A549 (cell line): ENCODE results near the gene PTPRG. TPM values are rescaled to one million over a fixed set of nuclear protein-coding genes. Genes with fewer than 3 reads are reported as not detected.

Source experiments
- ATAC-seq, 2 experiments: fragments of 200-7000 bp in 1 of 2; fragments of >200 bp in 1 of 2; cut with Nextera tagmentation in 1 of 2; cut with Tn5 transposase in 1 of 2; 3 replicates each; pipeline versions ENCODE4 v1.8.0 to v1.9.1; 2018 to 2020; ENCODE audit warnings: mild to moderate bottlenecking in 1 of 2, moderate library complexity in 1 of 2
- CTCF ChIA-PET: fragments of 300-600 bp; sonication (Branson Sonifier 250); formaldehyde crosslinking; extraction: SDS; loops from one replicate; lab custom pipeline; 2021; ENCODE audit warnings: antibody characterized with exemption, inconsistent platforms; lab: Yijun Ruan, JAX
- POLR2A ChIA-PET: fragments of 350-600 bp; formaldehyde crosslinking; extraction: SDS; loops from one replicate; lab custom pipeline; 2021; ENCODE audit warnings: antibody characterized with exemption, inconsistent platforms; lab: Yijun Ruan, JAX
- DNase-seq, 2 experiments: peaks; one replicate each; pipeline versions ENCODE4 v3.0.0 to v3.0.0-alpha.2; 2011 to 2016; ENCODE audit warnings: low read depth in 1 of 2, low spot score in 1 of 2
- FAIRE-seq: peaks from 2 replicates; lab custom pipeline; 2011; peaks lifted over from hg19 to GRCh38; lab: Jason Lieb, UNC
- H3K27ac ChIP-seq, 2 experiments: fragments of >200 bp; sonication (Bioruptor Twin); formaldehyde crosslinking; 3 replicates each; pipeline ENCODE4 v1.5.1; 2016 to 2017
- H3K4me1 ChIP-seq: fragments of >200 bp; sonication (Bioruptor Twin); formaldehyde crosslinking; 3 replicates; pipeline ENCODE4 v1.6.1; 2016
- H3K4me2 ChIP-seq: fragments of >200 bp; sonication (Bioruptor Twin); formaldehyde crosslinking; 3 replicates; pipeline ENCODE4 v1.6.1; 2016
- H3K4me3 ChIP-seq: fragments of >200 bp; sonication (Bioruptor Twin); formaldehyde crosslinking; 3 replicates; pipeline ENCODE4 v1.5.1; 2016
- H3K9me3 ChIP-seq: fragments of >200 bp; sonication (Bioruptor Twin); formaldehyde crosslinking; 3 replicates; pipeline ENCODE4 v1.6.1; 2016
- BCL3 ChIP-seq: fragments of >200 bp; sonication (Bioruptor Twin); formaldehyde crosslinking; IDR thresholded peaks from 3 replicates; pipeline ENCODE4 v1.6.1; 2016
- CBX8 ChIP-seq: fragments of 200-600 bp; sonication (generic); IDR thresholded peaks from 2 replicates; pipeline ENCODE4 v1.6.1; 2016
- CHD4 ChIP-seq: fragments of 200-600 bp; sonication (generic); IDR thresholded peaks from 2 replicates; pipeline ENCODE4 v1.6.1; 2016; ENCODE audit warnings: antibody characterized with exemption, mild to moderate bottlenecking, borderline replicate concordance
- E2F6 ChIP-seq: IDR thresholded peaks from 2 replicates; pipeline ENCODE4 v1.6.1; 2012; ENCODE audit warnings: low read depth, borderline replicate concordance
- EHMT2 ChIP-seq: fragments of 200-600 bp; sonication (generic); IDR thresholded peaks from 2 replicates; pipeline ENCODE4 v1.6.1; 2016; ENCODE audit warnings: antibody characterized with exemption, low read depth, mild to moderate bottlenecking, moderate library complexity
- ELK1 ChIP-seq: fragments of 150-350 bp; IDR thresholded peaks from 2 replicates; pipeline ENCODE4 v1.6.1; 2014; ENCODE audit warnings: low read depth, mild to moderate bottlenecking, low read length
- EP300 ChIP-seq, 2 experiments: fragments of >200 bp; sonication (Bioruptor Twin); formaldehyde crosslinking; IDR thresholded peaks; 2 replicates in 1 of 2; 3 replicates in 1 of 2; pipeline ENCODE4 v1.6.1; 2016 to 2017
- ESRRA ChIP-seq: fragments of 150-350 bp; IDR thresholded peaks from 2 replicates; pipeline ENCODE4 v1.6.1; 2014; ENCODE audit warnings: mild to moderate bottlenecking, low read length, borderline replicate concordance
- FOSB ChIP-seq: fragments of 250-450 bp; sonication (Bioruptor Pico); IDR thresholded peaks from 2 replicates; pipeline ENCODE4 v1.5.0; 2020; ENCODE audit warnings: mild to moderate bottlenecking, moderate library complexity
- FOSL2 ChIP-seq, 2 experiments: fragments of 450-650 bp in 1 of 2; fragments of >200 bp in 1 of 2; sonication (Bioruptor Twin) in 1 of 2; formaldehyde crosslinking; IDR thresholded peaks; 2 replicates each; pipeline versions ENCODE4 v1.5.0 to v1.6.1; 2016 to 2020; ENCODE audit warnings: mild to moderate bottlenecking in 1 of 2, moderate library complexity in 1 of 2
- FOXS1 ChIP-seq: fragments of 250-450 bp; sonication (Bioruptor Pico); IDR thresholded peaks from 2 replicates; pipeline ENCODE4 v1.5.0; 2020; ENCODE audit warnings: mild to moderate bottlenecking, moderate library complexity
- HES2 ChIP-seq: fragments of >200 bp; sonication (Bioruptor Twin); formaldehyde crosslinking; IDR thresholded peaks from 2 replicates; pipeline ENCODE4 v1.6.1; 2016
- HEYL ChIP-seq: fragments of 250-450 bp; sonication (Bioruptor Pico); IDR thresholded peaks from 2 replicates; pipeline ENCODE4 v1.8.0; 2021; ENCODE audit warnings: mild to moderate bottlenecking, moderate library complexity
- HMGXB4 ChIP-seq: fragments of 250-450 bp; sonication (Bioruptor Pico); IDR thresholded peaks from 2 replicates; pipeline ENCODE4 v1.5.0; 2021; ENCODE audit warnings: mild to moderate bottlenecking, moderate library complexity, borderline replicate concordance
- HOXB13 ChIP-seq: fragments of 250-450 bp; sonication (Bioruptor Pico); IDR thresholded peaks from 2 replicates; pipeline ENCODE4 v1.5.0; 2020; ENCODE audit warnings: low read depth, mild to moderate bottlenecking, moderate library complexity
- HOXB5 ChIP-seq: fragments of 250-450 bp; sonication (Bioruptor Pico); IDR thresholded peaks from 2 replicates; pipeline ENCODE4 v1.5.0; 2020; ENCODE audit warnings: mild to moderate bottlenecking, moderate library complexity
- JUN ChIP-seq, 2 experiments: fragments of >200 bp; sonication (Bioruptor Twin); formaldehyde crosslinking; IDR thresholded peaks; 2 replicates in 1 of 2; 3 replicates in 1 of 2; pipeline ENCODE4 v1.6.1; 2016 to 2017
- JUNB ChIP-seq: fragments of >200 bp; sonication (Bioruptor Twin); formaldehyde crosslinking; IDR thresholded peaks from 2 replicates; pipeline ENCODE4 v1.6.1; 2016
- MYC ChIP-seq: IDR thresholded peaks from 2 replicates; pipeline ENCODE4 v1.6.1; 2012; ENCODE audit warnings: mild to moderate bottlenecking, inconsistent platforms, low read length, improper control_type of control experiment, borderline replicate concordance
- NFE2L2 ChIP-seq: fragments of 150-350 bp; conservative IDR thresholded peaks from 2 replicates; pipeline ENCODE4 v1.6.1; 2014; ENCODE audit warnings: low read length
- PBX3 ChIP-seq: IDR thresholded peaks from 2 replicates; pipeline ENCODE4 v1.6.1; 2012
- POLR2A ChIP-seq: IDR thresholded peaks from 2 replicates; pipeline ENCODE4 v1.6.1; 2012; ENCODE audit warnings: mild to moderate bottlenecking, low read length
- POLR2AphosphoS2 ChIP-seq: conservative IDR thresholded peaks from 2 replicates; pipeline ENCODE4 v1.6.1; 2012; ENCODE audit warnings: low read length, improper control_type of control experiment, inconsistent platforms
- RAD21 ChIP-seq, 2 experiments: fragments of >200 bp in 1 of 2; sonication (Bioruptor Twin) in 1 of 2; formaldehyde crosslinking in 1 of 2; IDR thresholded peaks in 1 of 2; conservative IDR thresholded peaks in 1 of 2; 2 replicates in 1 of 2; 3 replicates in 1 of 2; pipeline ENCODE4 v1.6.1; 2012 to 2018; ENCODE audit warnings: inconsistent platforms in 1 of 2
- RFX5 ChIP-seq: fragments of 450-650 bp; IDR thresholded peaks from 2 replicates; pipeline ENCODE4 v1.7.1; 2014; ENCODE audit warnings: antibody characterized with exemption, mild to moderate bottlenecking, moderate library complexity
- RNF2 ChIP-seq: fragments of 200-600 bp; sonication (generic); IDR thresholded peaks from 2 replicates; pipeline ENCODE4 v1.6.1; 2016; ENCODE audit warnings: low read depth, mild to moderate bottlenecking, antibody characterized with exemption, moderate library complexity, borderline replicate concordance
- SREBF2 ChIP-seq: fragments of 450-650 bp; IDR thresholded peaks from 2 replicates; pipeline ENCODE4 v1.6.1; 2014; ENCODE audit warnings: mild to moderate bottlenecking, moderate library complexity
- ZFP36 ChIP-seq: fragments of 450-650 bp; IDR thresholded peaks from 2 replicates; pipeline ENCODE4 v1.6.1; 2014; ENCODE audit warnings: borderline replicate concordance; ENCODE audit not compliant: partially characterized antibody
- ZNF302 ChIP-seq: fragments of 250-450 bp; sonication (Bioruptor Pico); IDR thresholded peaks from 2 replicates; pipeline ENCODE4 v1.9.0; 2021; ENCODE audit warnings: inconsistent platforms, mild to moderate bottlenecking, moderate library complexity
- ZSCAN20 ChIP-seq: fragments of 250-450 bp; sonication (Bioruptor Pico); IDR thresholded peaks from 2 replicates; pipeline ENCODE4 v1.8.0; 2022; ENCODE audit warnings: mild to moderate bottlenecking, moderate library complexity
- WGBS: methylation state at CpG from one replicate; pipeline ENCODE4 v1.1.6; 2017; ENCODE audit errors: missing lambda C conversion rate; 5-methylcytosine and 5-hydroxymethylcytosine counted together
- polyA plus RNA-seq, 4 experiments: library from polyadenylated mRNA; depleted of rRNA in 3 of 4; stranded (reverse); fragments of >200 nt; fragmentation: RNase III in 1 of 4; extraction: RNeasy Plus Mini Kit Qiagen cat#74134 plus additional on column Dnase treatment in 1 of 4; gene quantifications; 2 replicates in 3 of 4; 3 replicates in 1 of 4; pipeline ENCODE4 v1.2.3, GENCODE V29; 2011 to 2017

PTPRG gene
- polyA plus RNA-seq, 2 of the 4 experiments (the other 2 are of a cell fraction) = 4.5 to 4.8 TPM

- CTCF ChIA-PET = no interaction called here
- TF ChIP-seq ZNF302 (CRISPR knock-in tag) (no peak), RAD21 (conservative IDR thresholded peaks at IDR 0.05 in 1 of 2, IDR thresholded peaks at IDR 0.05 in 1 of 2) (no peak), EHMT2 (no peak), RFX5 (no peak), PBX3 (no peak), SREBF2 (no peak), EP300 (IDR thresholded peaks at IDR 0.05) (no peak), HOXB5 (CRISPR knock-in tag) (no peak), ESRRA (no peak), HES2 (no peak), ZFP36 (no peak), FOSB (CRISPR knock-in tag) (no peak), FOSL2 (IDR thresholded peaks at IDR 0.05) (no peak), FOSL2 (CRISPR knock-in tag; IDR thresholded peaks at IDR 0.05) (no peak), HOXB13 (CRISPR knock-in tag) (no peak), BCL3 (no peak), HEYL (CRISPR knock-in tag) (no peak), RNF2 (no peak), POLR2A (no peak), NFE2L2 (no peak)
- DNase-seq = no peak
- FAIRE-seq = no peak
- POLR2A ChIA-PET = no interaction called here
- Histone ChIP-seq H3K4me3 (no peak overlapping the region), H3K9me3 (no peaks in the 10 kb centered on the region), H3K4me1 (no peaks in the 10 kb centered on the region), H3K27ac (no peak overlapping the region), H3K4me2 (no peak overlapping the region)
- no peak for ATAC-seq
- 52% methylated on average over 1 of the region's 1 CpG for WGBS
Observed at GRCh38 chr3:62151591-62151990, 590.2 kb downstream of the PTPRG start.

GRCh38 chr3:62153231-62153630, 591.9 kb downstream of the PTPRG start:
- CTCF ChIA-PET = no interaction called here

More at GRCh38 chr3:62153231-62153630, 591.9 kb downstream of the PTPRG start:
- Histone ChIP-seq H3K9me3 (no peaks in the 10 kb centered on the region), H3K4me3 (no peak overlapping the region), H3K4me2 (no peak overlapping the region), H3K27ac (no peak overlapping the region), H3K4me1 (no peaks in the 10 kb centered on the region)
- POLR2A ChIA-PET = no interaction called here
- FAIRE-seq (no peak), DNase-seq (no peak), ATAC-seq (no peak)
- TF ChIP-seq HOXB13 (CRISPR knock-in tag) (no peak), E2F6 (no peak), JUNB (no peak), RFX5 (no peak), MYC (no peak), ZFP36 (no peak), RNF2 (no peak), ELK1 (no peak), JUN (IDR thresholded peaks at IDR 0.05) (no peak), HMGXB4 (CRISPR knock-in tag) (no peak), FOXS1 (CRISPR knock-in tag) (no peak), CBX8 (no peak), CHD4 (no peak), POLR2AphosphoS2 (no peak), ZSCAN20 (no peak)
- 22% methylated on average over 1 of the region's 1 CpG for WGBS
